ENCODE measurements around the gene KSR2.

The KSR2 gene

DNA sequence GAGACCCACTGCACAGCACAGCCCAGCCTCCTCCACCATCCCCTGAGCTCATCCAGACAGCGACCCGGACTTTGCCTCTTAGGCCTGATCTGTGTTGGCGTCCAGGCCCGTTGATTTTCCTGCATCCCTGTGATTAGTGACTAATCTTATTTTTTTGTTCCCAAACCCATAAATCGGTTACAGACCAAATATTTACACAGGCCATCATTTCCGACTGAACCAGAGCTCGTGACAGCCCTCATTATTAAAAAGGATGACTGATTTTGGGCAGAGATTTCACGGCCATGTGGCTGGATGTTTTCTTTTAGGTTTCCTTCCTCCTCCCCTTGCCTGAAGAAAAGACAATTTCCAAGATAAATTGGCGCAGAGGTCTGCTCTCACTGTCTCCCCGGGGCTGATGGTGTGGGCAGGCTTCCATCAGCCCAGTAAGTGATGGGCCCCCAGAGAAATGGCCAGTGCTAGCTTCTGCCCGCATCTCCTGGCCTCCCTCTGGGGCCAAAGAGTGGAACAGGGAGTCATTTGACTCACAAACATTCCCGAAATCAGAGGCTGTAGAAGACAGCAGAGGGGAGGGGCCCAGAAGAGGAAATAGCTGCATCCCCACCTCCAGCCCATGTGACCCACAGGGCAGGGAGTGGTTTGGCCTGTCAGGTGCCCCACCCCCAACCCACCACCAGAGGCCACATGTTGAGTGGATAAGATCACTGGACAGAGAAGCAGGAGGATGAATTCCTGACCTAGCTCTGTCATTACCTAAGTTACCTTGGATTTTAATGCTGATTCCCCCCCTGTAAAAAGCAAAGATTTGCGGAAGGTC, 283.5 kb downstream of the KSR2 start:
- DNase-seq (ENCODE audit: low spot score) = peak; percentile 49
- TF ChIP-seq, protein P1, sequence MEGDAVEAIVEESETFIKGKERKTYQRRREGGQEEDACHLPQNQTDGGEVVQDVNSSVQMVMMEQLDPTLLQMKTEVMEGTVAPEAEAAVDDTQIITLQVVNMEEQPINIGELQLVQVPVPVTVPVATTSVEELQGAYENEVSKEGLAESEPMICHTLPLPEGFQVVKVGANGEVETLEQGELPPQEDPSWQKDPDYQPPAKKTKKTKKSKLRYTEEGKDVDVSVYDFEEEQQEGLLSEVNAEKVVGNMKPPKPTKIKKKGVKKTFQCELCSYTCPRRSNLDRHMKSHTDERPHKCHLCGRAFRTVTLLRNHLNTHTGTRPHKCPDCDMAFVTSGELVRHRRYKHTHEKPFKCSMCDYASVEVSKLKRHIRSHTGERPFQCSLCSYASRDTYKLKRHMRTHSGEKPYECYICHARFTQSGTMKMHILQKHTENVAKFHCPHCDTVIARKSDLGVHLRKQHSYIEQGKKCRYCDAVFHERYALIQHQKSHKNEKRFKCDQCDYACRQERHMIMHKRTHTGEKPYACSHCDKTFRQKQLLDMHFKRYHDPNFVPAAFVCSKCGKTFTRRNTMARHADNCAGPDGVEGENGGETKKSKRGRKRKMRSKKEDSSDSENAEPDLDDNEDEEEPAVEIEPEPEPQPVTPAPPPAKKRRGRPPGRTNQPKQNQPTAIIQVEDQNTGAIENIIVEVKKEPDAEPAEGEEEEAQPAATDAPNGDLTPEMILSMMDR (conservative IDR thresholded peaks at IDR 0.05; ENCODE audit: low read depth) = no peak
- ChIA-PET CTCF (no interaction called here), POLR2A (ENCODE audit: low non-redundant PET) (no interaction called here)
- H3K27ac ChIP-seq = no peak overlapping the region; the same call in 1 of the 2 replicates

DNA sequence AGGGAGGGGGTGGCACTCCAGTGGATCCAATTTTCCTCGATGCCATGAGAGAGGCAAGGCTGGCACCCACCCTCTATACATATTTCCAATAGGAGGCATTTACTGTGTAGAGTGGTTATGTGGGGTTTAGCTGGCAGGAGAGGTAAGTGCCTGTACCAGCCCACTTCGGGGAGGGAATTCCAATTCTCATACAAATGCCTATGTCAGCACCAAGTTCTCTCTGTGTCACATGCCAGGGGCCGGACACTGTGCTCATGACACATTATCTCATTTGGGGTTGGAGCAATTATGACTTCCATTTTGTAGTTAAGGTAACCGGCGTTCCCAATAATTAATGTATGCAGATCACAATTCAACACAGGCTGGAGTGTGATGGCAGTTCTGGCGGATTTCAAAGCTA, 284.3 kb downstream of the KSR2 start:
- ChIA-PET POLR2A (ENCODE audit: low non-redundant PET) (no interaction called here), CTCF (no interaction called here)
- TF ChIP-seq, protein P1 (conservative IDR thresholded peaks at IDR 0.05; ENCODE audit: low read depth) = no peak
- DNase-seq (ENCODE audit: low spot score) = no peak
- no peak overlapping the region for H3K27ac ChIP-seq

DNA sequence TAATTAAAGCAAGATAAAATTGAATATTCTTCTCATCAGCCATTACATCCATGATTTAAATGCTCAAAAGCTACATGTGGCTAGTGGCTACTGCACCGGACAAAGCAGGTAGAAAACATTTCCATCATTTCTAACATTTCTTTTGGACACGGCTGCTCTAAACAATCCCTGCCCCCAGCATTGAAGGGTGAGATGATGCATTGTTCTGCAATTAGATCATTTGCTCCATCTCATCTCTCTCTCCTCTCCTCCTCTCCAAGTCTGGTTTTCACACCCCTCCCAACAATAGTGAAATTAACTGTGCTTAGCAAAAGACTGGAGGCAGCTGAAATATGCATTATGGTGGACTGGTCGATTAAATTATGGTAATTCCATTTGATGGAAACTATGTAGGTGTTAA, 288.5 kb downstream of the KSR2 start:
- no peak overlapping the region for H3K27ac ChIP-seq
- no peak for DNase-seq (ENCODE audit: low spot score)
- TF ChIP-seq, protein P1 (conservative IDR thresholded peaks at IDR 0.05; ENCODE audit: low read depth) = no peak
- ChIA-PET POLR2A (ENCODE audit: low non-redundant PET) (no interaction called here), CTCF (no interaction called here)

DNA sequence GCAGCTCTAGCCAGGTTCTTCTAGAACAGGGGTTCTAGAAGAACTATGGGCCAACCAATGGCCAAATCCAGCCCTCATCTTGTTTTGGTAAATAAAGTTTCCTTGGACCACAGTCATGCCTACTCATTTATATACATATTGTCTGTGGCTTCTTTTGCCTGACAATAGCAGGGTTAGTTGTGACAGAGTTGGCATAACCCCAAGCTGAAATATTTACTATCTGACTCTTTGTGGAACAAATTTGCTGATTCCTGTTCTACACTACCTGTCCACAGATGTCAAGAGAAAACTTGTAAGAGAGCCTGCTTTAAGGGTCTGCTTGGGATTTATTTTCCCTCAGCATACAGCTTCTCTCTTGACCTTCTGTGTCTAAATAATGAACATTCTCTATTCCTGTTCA, 289.0 kb downstream of the KSR2 start:
- no peak overlapping the region for H3K27ac ChIP-seq
- CTCF ChIA-PET = no interaction called here
- no peak for DNase-seq (ENCODE audit: low spot score)
- TF ChIP-seq, protein P1 (conservative IDR thresholded peaks at IDR 0.05; ENCODE audit: low read depth) = no peak
- POLR2A ChIA-PET (ENCODE audit: low non-redundant PET) = no interaction called here

DNA sequence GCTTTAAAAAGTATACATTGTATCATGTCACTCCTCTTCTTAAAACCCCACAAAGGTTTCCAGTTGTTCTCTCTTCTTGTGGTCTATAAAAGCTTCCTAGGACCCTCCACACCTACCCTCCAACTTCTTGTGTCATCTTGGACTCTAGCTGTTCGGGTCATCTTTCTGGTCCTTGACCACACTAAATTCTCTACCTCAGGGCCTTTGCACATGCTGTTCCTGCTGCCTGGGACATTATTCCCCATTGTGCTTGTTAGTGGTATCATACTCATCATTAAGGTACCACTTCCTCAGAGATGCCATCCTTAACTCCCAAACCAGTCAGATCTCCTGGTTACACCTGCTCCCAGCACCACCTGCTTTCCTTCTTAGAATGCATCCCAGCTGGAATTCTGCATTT, 294.0 kb downstream of the KSR2 start:
- no peak for DNase-seq (ENCODE audit: low spot score)
- H3K27ac ChIP-seq = no peak overlapping the region
- POLR2A ChIA-PET (ENCODE audit: low non-redundant PET) = no interaction called here
- CTCF ChIA-PET = no interaction called here
- TF ChIP-seq, protein P1 (conservative IDR thresholded peaks at IDR 0.05; ENCODE audit: low read depth) = no peak

DNA sequence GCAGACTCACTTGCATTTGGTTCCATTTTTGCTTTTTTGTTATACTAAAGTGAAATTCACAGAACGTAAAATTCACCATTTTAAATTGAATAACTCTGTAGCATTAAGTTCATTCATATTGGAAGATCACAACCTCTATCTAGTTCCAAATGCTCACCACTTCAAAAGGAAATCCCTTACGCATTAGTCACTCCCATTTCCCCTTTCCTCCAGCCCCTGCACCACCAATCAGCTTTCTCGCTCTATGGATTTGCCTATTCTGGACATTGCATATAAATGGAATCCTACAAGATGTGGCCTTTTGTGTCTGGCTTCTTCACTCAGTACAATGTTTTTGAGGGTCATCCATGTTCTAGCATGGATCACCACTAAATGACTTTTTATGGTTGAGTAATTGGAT, 294.5 kb downstream of the KSR2 start:
- ChIA-PET POLR2A (ENCODE audit: low non-redundant PET) (no interaction called here), CTCF (no interaction called here)
- no peak overlapping the region for H3K27ac ChIP-seq
- TF ChIP-seq, protein P1 (conservative IDR thresholded peaks at IDR 0.05; ENCODE audit: low read depth) = no peak
- no peak for DNase-seq (ENCODE audit: low spot score)

All from RWPE1 (cell line).